ENCODE data around the gene TTC38.
A peak's percentile ranks its signal among the peaks of the same experiment; 100 is the strongest.

Gene TTC38

DNA sequence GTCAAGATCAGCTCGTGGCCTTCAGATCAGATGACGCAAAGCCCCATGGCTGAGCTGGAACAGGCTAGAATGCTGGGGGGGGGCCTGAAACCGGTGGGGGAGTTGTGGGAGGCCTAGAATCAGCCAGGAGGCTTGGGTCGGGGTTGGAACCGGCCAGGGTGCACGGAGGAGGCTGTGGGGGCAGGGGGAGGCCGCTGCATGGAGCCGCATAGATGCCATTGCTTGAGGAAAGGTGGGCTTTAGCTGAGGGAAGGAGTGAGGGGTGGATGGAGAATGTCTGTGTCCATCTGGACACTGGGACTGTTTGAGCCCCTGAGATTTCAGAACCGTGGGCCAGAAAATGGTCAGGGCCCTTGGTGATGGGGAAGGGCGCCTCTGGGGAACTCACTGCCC, 42.9 kb upstream of the TTC38 start:
- Histone ChIP-seq H3K4me2 (ENCODE audit: low read length) (no peak overlapping the region), H3K18ac (ENCODE audit: low read length) (no peak overlapping the region), H2AK5ac (ENCODE audit: low read length) (no peak overlapping the region), H2AFZ (ENCODE audit: insufficient read depth, low read length, poor library complexity) (no peak overlapping the region), H2BK120ac (ENCODE audit: insufficient read depth, low read length, poor library complexity) (no peak overlapping the region), H3K27ac (ENCODE audit: low read depth, low read length) (no peak overlapping the region), H3K79me1 (ENCODE audit: low read length) (no peaks in the 10 kb centered on the region), H4K8ac (ENCODE audit: low read depth, low read length) (no peak overlapping the region), H3K79me2 (ENCODE audit: control insufficient read depth, insufficient read depth, low read length, poor library complexity) (no peaks in the 10 kb centered on the region), H2BK5ac (ENCODE audit: low read depth, low read length, poor library complexity) (no peak overlapping the region), H3K9ac (ENCODE audit: low read length) (no peak overlapping the region), H3K23ac (ENCODE audit: low read length) (no peak overlapping the region), H4K12ac (ENCODE audit: low read depth, low read length) (no peak overlapping the region), H3K4ac (ENCODE audit: low read depth, low read length) (no peak overlapping the region), H3K36me3 (ENCODE audit: control insufficient read depth in 1 of 2, insufficient read depth in 2 of 2, low read length in 2 of 2) (no peaks in the 10 kb centered on the region), H3K4me1 (ENCODE audit: control insufficient read depth in 1 of 2, insufficient read depth in 2 of 2, low read length in 2 of 2) (no peaks in the 10 kb centered on the region), H4K91ac (ENCODE audit: low read depth, low read length) (no peak overlapping the region), H3K9me3 (ENCODE audit: insufficient read depth, low read depth, low read length) (peaks cover 5% of the 10 kb centered on the region), H2BK12ac (ENCODE audit: low read length) (no peak overlapping the region), H3K4me3 (ENCODE audit: low read depth, low read length) (no peak overlapping the region), H3K14ac (ENCODE audit: low read length) (no peak overlapping the region), H3K27me3 (ENCODE audit: insufficient read depth, low read length) (no peaks in the 10 kb centered on the region)
- no CpG with 5 or more reads among the region's 10 CpGs for WGBS (ENCODE audit: extremely low coverage, insufficient coverage, insufficient read length)
- no peak for DNase-seq

DNA sequence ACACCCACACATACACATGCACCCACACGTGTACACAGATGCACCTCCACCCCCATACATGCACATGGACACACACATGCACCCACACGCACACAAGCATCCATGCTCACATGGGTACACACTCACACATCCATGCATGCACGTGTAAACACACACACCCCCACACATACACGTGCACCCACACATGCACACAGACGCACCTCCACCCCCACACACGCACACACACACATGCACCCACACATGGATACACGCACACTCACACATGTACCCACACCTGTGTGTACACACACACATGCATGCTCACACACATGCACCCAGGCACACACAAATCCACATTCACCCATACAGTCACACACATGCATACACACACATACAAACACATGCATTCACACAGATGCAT, 42.2 kb upstream of the TTC38 start:
- Histone ChIP-seq H3K79me2 (ENCODE audit: control insufficient read depth, insufficient read depth, low read length, poor library complexity) (no peaks in the 10 kb centered on the region), H3K4ac (ENCODE audit: low read depth, low read length) (no peak overlapping the region), H4K91ac (ENCODE audit: low read depth, low read length) (no peak overlapping the region), H4K8ac (ENCODE audit: low read depth, low read length) (no peak overlapping the region), H3K4me3 (ENCODE audit: low read depth, low read length) (peak overlapping the region; percentile 42), H4K12ac (ENCODE audit: low read depth, low read length) (no peak overlapping the region), H2AK5ac (ENCODE audit: low read length) (no peak overlapping the region), H3K79me1 (ENCODE audit: low read length) (no peaks in the 10 kb centered on the region), H3K9ac (ENCODE audit: low read length) (no peak overlapping the region), H2BK5ac (ENCODE audit: low read depth, low read length, poor library complexity) (no peak overlapping the region), H3K23ac (ENCODE audit: low read length) (peak overlapping the region; percentile 64), H3K4me2 (ENCODE audit: low read length) (no peak overlapping the region), H3K36me3 (ENCODE audit: control insufficient read depth in 1 of 2, insufficient read depth in 2 of 2, low read length in 2 of 2) (no peaks in the 10 kb centered on the region), H2BK12ac (ENCODE audit: low read length) (no peak overlapping the region), H3K14ac (ENCODE audit: low read length) (no peak overlapping the region), H2AFZ (ENCODE audit: insufficient read depth, low read length, poor library complexity) (no peak overlapping the region), H3K27me3 (ENCODE audit: insufficient read depth, low read length) (no peaks in the 10 kb centered on the region), H3K27ac (ENCODE audit: low read depth, low read length) (no peak overlapping the region), H3K18ac (ENCODE audit: low read length) (no peak overlapping the region), H3K9me3 (ENCODE audit: insufficient read depth, low read depth, low read length) (peaks cover 5% of the 10 kb centered on the region), H3K4me1 (ENCODE audit: control insufficient read depth in 1 of 2, insufficient read depth in 2 of 2, low read length in 2 of 2) (no peaks in the 10 kb centered on the region), H2BK120ac (ENCODE audit: insufficient read depth, low read length, poor library complexity) (no peak overlapping the region)
- WGBS (ENCODE audit: extremely low coverage, insufficient coverage, insufficient read length) = no CpG with 5 or more reads among the region's 7 CpGs
- DNase-seq = no peak

DNA sequence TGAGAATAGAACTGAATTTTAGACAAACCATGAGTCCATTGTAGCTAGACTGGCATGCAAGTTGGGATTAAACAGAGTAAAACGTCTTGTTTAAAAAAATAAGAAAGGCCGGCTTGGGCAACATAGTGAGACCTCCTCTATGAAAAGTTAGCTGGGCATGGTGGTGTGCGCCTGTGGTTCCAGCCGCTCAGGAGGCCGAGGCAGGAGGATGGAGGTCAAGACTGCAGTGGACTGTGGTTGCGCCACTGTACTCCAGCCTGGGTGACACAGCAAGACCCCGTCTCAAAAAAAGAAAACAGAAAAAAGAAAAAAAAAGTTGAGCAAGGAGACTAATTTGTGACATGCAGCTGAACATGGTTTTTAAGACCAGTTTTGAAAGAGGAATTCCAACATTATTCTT, 41.2 kb upstream of the TTC38 start:
- Histone ChIP-seq H3K4me3 (ENCODE audit: low read depth, low read length) (no peak overlapping the region), H3K14ac (ENCODE audit: low read length) (no peak overlapping the region), H3K9me3 (ENCODE audit: insufficient read depth, low read depth, low read length) (peaks cover 5% of the 10 kb centered on the region), H2BK12ac (ENCODE audit: low read length) (no peak overlapping the region), H3K9ac (ENCODE audit: low read length) (no peak overlapping the region), H3K79me1 (ENCODE audit: low read length) (no peaks in the 10 kb centered on the region), H4K8ac (ENCODE audit: low read depth, low read length) (no peak overlapping the region), H2AK5ac (ENCODE audit: low read length) (no peak overlapping the region), H3K23ac (ENCODE audit: low read length) (no peak overlapping the region), H3K4me1 (ENCODE audit: control insufficient read depth in 1 of 2, insufficient read depth in 2 of 2, low read length in 2 of 2) (no peaks in the 10 kb centered on the region), H2BK120ac (ENCODE audit: insufficient read depth, low read length, poor library complexity) (no peak overlapping the region), H4K12ac (ENCODE audit: low read depth, low read length) (no peak overlapping the region), H2AFZ (ENCODE audit: insufficient read depth, low read length, poor library complexity) (no peak overlapping the region), H3K4me2 (ENCODE audit: low read length) (no peak overlapping the region), H3K18ac (ENCODE audit: low read length) (no peak overlapping the region), H2BK5ac (ENCODE audit: low read depth, low read length, poor library complexity) (no peak overlapping the region), H3K36me3 (ENCODE audit: control insufficient read depth in 1 of 2, insufficient read depth in 2 of 2, low read length in 2 of 2) (no peaks in the 10 kb centered on the region), H4K91ac (ENCODE audit: low read depth, low read length) (no peak overlapping the region), H3K27ac (ENCODE audit: low read depth, low read length) (no peak overlapping the region), H3K4ac (ENCODE audit: low read depth, low read length) (no peak overlapping the region), H3K79me2 (ENCODE audit: control insufficient read depth, insufficient read depth, low read length, poor library complexity) (no peaks in the 10 kb centered on the region), H3K27me3 (ENCODE audit: insufficient read depth, low read length) (no peaks in the 10 kb centered on the region)
- no peak for DNase-seq
- whole genome bisulfite sequencing (ENCODE audit: extremely low coverage, insufficient coverage, insufficient read length) = no CpG with 5 or more reads among the region's 7 CpGs

DNA sequence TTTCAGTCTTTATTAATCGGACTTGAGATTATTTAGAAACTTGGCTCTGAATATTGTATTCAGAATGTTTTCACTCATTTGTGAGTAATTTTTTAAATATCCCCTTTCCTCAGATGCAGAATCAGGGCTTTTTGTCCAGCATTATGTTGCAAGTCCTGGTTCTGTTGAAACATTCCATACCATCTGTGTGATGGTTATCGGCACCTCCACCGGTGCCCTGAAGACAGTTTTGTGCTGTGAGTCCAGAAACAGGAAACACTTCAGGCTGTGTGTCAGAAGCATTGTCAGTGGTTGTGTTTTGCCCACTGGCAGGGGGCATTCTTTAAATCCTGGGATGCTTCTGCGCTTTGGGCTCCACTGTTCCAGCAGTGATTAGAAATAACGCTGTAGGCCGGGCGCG, 38.1 kb upstream of the TTC38 start:
- H3K18ac ChIP-seq (ENCODE audit: low read length) = no peak overlapping the region
- no peaks in the 10 kb centered on the region for H3K36me3 ChIP-seq (ENCODE audit: control insufficient read depth in 1 of 2, insufficient read depth in 2 of 2, low read length in 2 of 2)
- no peak overlapping the region for H3K23ac ChIP-seq (ENCODE audit: low read length)
- H3K14ac ChIP-seq (ENCODE audit: low read length) = no peak overlapping the region
- H4K8ac ChIP-seq (ENCODE audit: low read depth, low read length) = no peak overlapping the region
- H2AK5ac ChIP-seq (ENCODE audit: low read length) = no peak overlapping the region
- no peak overlapping the region for H4K91ac ChIP-seq (ENCODE audit: low read depth, low read length)
- H3K4me3 ChIP-seq (ENCODE audit: low read depth, low read length) = no peak overlapping the region
- no peak overlapping the region for H3K4ac ChIP-seq (ENCODE audit: low read depth, low read length)
- DNase-seq = peak; percentile 92 to 98
- H3K79me2 ChIP-seq (ENCODE audit: control insufficient read depth, insufficient read depth, low read length, poor library complexity) = no peaks in the 10 kb centered on the region
- no peak overlapping the region for H2BK12ac ChIP-seq (ENCODE audit: low read length)
- no peaks in the 10 kb centered on the region for H3K27me3 ChIP-seq (ENCODE audit: insufficient read depth, low read length)
- no peak overlapping the region for H3K9ac ChIP-seq (ENCODE audit: low read length)
- H3K4me1 ChIP-seq (ENCODE audit: control insufficient read depth in 1 of 2, insufficient read depth in 2 of 2, low read length in 2 of 2) = no peaks in the 10 kb centered on the region
- H2AFZ ChIP-seq (ENCODE audit: insufficient read depth, low read length, poor library complexity) = no peak overlapping the region
- no peak overlapping the region for H3K4me2 ChIP-seq (ENCODE audit: low read length)
- no peak overlapping the region for H4K12ac ChIP-seq (ENCODE audit: low read depth, low read length)
- H2BK5ac ChIP-seq (ENCODE audit: low read depth, low read length, poor library complexity) = no peak overlapping the region
- H3K9me3 ChIP-seq (ENCODE audit: insufficient read depth, low read depth, low read length) = peaks cover 5% of the 10 kb centered on the region
- H3K27ac ChIP-seq (ENCODE audit: low read depth, low read length) = no peak overlapping the region
- H3K79me1 ChIP-seq (ENCODE audit: low read length) = no peaks in the 10 kb centered on the region
- no peak overlapping the region for H2BK120ac ChIP-seq (ENCODE audit: insufficient read depth, low read length, poor library complexity)
- no CpG with 5 or more reads among the region's 8 CpGs for WGBS (ENCODE audit: extremely low coverage, insufficient coverage, insufficient read length)

Data from trophoblast cell (in vitro differentiated cells and primary cell).